PC-3 (cell line): ENCODE results near the gene OR5D14.

ENCODE experiments used
- CTCF ChIP-seq: fragments of 300-600 bp; sonication (generic); conservative IDR thresholded peaks from 2 replicates; pipeline ENCODE4 v1.5.1; 2017; ENCODE audit warnings: antibody characterized with exemption, low read depth, mild to moderate bottlenecking, low read length
- EZH2 ChIP-seq: fragments of 300-600 bp; sonication (generic); IDR thresholded peaks from one replicate; pipeline ENCODE4 v1.6.1; 2017; ENCODE audit warnings: antibody characterized with exemption, mild to moderate bottlenecking, low read length; ENCODE audit not compliant: unreplicated experiment
- EZH2phosphoT487 ChIP-seq: fragments of 300-600 bp; sonication (generic); IDR thresholded peaks from 2 replicates; pipeline ENCODE4 v1.6.1; 2018; ENCODE audit warnings: mild to moderate bottlenecking, antibody characterized with exemption, low read length, borderline replicate concordance

GRCh38 chr11:55773138-55773537 lies 22.2 kb upstream of the OR5D14 start, which contains the start of gene OR5D13:
- TF ChIP-seq CTCF (no peak), EZH2 (no peak), EZH2phosphoT487 (no peak)
